ENCODE results near the gene LEO1.

The LEO1 gene

GRCh38 chr15:51931016-51931415 lies 40.6 kb downstream of the LEO1 start:
- H3K27me3 ChIP-seq (ENCODE audit: insufficient read depth, low read length, poor library complexity, severe bottlenecking), result no peaks in the 10 kb centered on the region
- no peak overlapping the region for H2AFZ ChIP-seq (ENCODE audit: low read length)
- no peaks in the 10 kb centered on the region for H4K20me1 ChIP-seq (ENCODE audit: insufficient read depth, low read length, poor library complexity, severe bottlenecking)
- H3F3A ChIP-seq (ENCODE audit: low read depth), result no peaks in the 10 kb centered on the region
- no peaks in the 10 kb centered on the region for H3K9me2 ChIP-seq (replicated peaks; ENCODE audit: low read depth, low read length)
- TF ChIP-seq CTCF (conservative IDR thresholded peaks at IDR 0.05; ENCODE audit: low read length) (no peak), EZH2phosphoT487 (IDR thresholded peaks at IDR 0.05; ENCODE audit: borderline replicate concordance) (no peak)
- no peaks in the 10 kb centered on the region for H3K9me3 ChIP-seq (ENCODE audit: insufficient read depth, low read depth, low read length)
- H3K79me2 ChIP-seq (ENCODE audit: insufficient read depth, low read length), result no peaks in the 10 kb centered on the region
- no peak overlapping the region for H3K9ac ChIP-seq (ENCODE audit: low read depth, low read length, poor library complexity, severe bottlenecking)
- H3K4me1 ChIP-seq (ENCODE audit: insufficient read depth, low read length, poor library complexity, severe bottlenecking), result no peaks in the 10 kb centered on the region
- peaks cover 9% of the 10 kb centered on the region; the same call in 1 of the 2 replicates for H3K36me3 ChIP-seq (ENCODE audit: insufficient read depth, low read length)
- H3K4me2 ChIP-seq (ENCODE audit: low read depth, low read length, poor library complexity, severe bottlenecking), result no peak overlapping the region
- H3K4me3 ChIP-seq (ENCODE audit: low read length, poor library complexity, severe bottlenecking), result no peak overlapping the region

- no peak overlapping the region for H3K4me2 ChIP-seq (ENCODE audit: low read depth, low read length, poor library complexity, severe bottlenecking)
- TF ChIP-seq EZH2phosphoT487 (IDR thresholded peaks at IDR 0.05; ENCODE audit: borderline replicate concordance), result no peak
- no peak for TF ChIP-seq CTCF (conservative IDR thresholded peaks at IDR 0.05; ENCODE audit: low read length)
Observed at GRCh38 chr15:51926809-51927208, 44.8 kb downstream of the LEO1 start.

GRCh38 chr15:51924156-51925068 lies 47.2 kb downstream of the LEO1 start:
- H3F3A ChIP-seq (ENCODE audit: low read depth), result no peaks in the 10 kb centered on the region
- TF ChIP-seq EZH2phosphoT487 (IDR thresholded peaks at IDR 0.05; ENCODE audit: borderline replicate concordance) (no peak), CTCF (conservative IDR thresholded peaks at IDR 0.05; ENCODE audit: low read length) (no peak)
- H3K9me3 ChIP-seq (ENCODE audit: insufficient read depth, low read depth, low read length), result no peaks in the 10 kb centered on the region
- no peak overlapping the region for H3K4me2 ChIP-seq (ENCODE audit: low read depth, low read length, poor library complexity, severe bottlenecking)
- no peak overlapping the region for H2AFZ ChIP-seq (ENCODE audit: low read length)
- H3K9ac ChIP-seq (ENCODE audit: low read depth, low read length, poor library complexity, severe bottlenecking), result no peak overlapping the region
- H3K9me2 ChIP-seq (replicated peaks; ENCODE audit: low read depth, low read length), result no peaks in the 10 kb centered on the region
- H3K27me3 ChIP-seq (ENCODE audit: insufficient read depth, low read length, poor library complexity, severe bottlenecking), result no peaks in the 10 kb centered on the region
- H3K36me3 ChIP-seq (ENCODE audit: insufficient read depth, low read length), result peaks cover 13% of the 10 kb centered on the region; the same call in 1 of the 2 replicates
- no peaks in the 10 kb centered on the region for H3K4me1 ChIP-seq (ENCODE audit: insufficient read depth, low read length, poor library complexity, severe bottlenecking)
- no peaks in the 10 kb centered on the region for H3K79me2 ChIP-seq (ENCODE audit: insufficient read depth, low read length)
- no peak overlapping the region for H3K4me3 ChIP-seq (ENCODE audit: low read length, poor library complexity, severe bottlenecking)
- no peaks in the 10 kb centered on the region for H4K20me1 ChIP-seq (ENCODE audit: insufficient read depth, low read length, poor library complexity, severe bottlenecking)

More at GRCh38 chr15:51926809-51927208, 44.8 kb downstream of the LEO1 start:
- Histone ChIP-seq H2AFZ (ENCODE audit: low read length) (no peak overlapping the region), H4K20me1 (ENCODE audit: insufficient read depth, low read length, poor library complexity, severe bottlenecking) (no peaks in the 10 kb centered on the region), H3K9me3 (ENCODE audit: insufficient read depth, low read depth, low read length) (no peaks in the 10 kb centered on the region), H3F3A (ENCODE audit: low read depth) (no peaks in the 10 kb centered on the region), H3K27me3 (ENCODE audit: insufficient read depth, low read length, poor library complexity, severe bottlenecking) (no peaks in the 10 kb centered on the region), H3K36me3 (ENCODE audit: insufficient read depth, low read length) (peaks cover 13% of the 10 kb centered on the region; the same call in 1 of the 2 replicates), H3K9ac (ENCODE audit: low read depth, low read length, poor library complexity, severe bottlenecking) (no peak overlapping the region), H3K79me2 (ENCODE audit: insufficient read depth, low read length) (no peaks in the 10 kb centered on the region), H3K4me3 (ENCODE audit: low read length, poor library complexity, severe bottlenecking) (no peak overlapping the region), H3K4me1 (ENCODE audit: insufficient read depth, low read length, poor library complexity, severe bottlenecking) (no peaks in the 10 kb centered on the region), H3K9me2 (replicated peaks; ENCODE audit: low read depth, low read length) (no peaks in the 10 kb centered on the region)

Measured in Loucy (cell line).